Smooth muscle cell of the brain vasculature (primary cell): ENCODE measurements around the gene SYT5.
"Not testable (repeated sequence)": the region's sequence is repeated elsewhere in the genome, so short reads cannot be mapped to it uniquely, and the experiment has no call there.

Experiments used
- DNase-seq: peaks from one replicate; pipeline ENCODE4 v3.0.0-alpha.2; 2012; ENCODE audit warnings: low read depth, low spot score

SYT5 gene

GRCh38 chr19:55208880-55209692, 29.0 kb upstream of the SYT5 start, which contains the start of gene PTPRH:
Gene PTPRH, minus strand, starts transcription at chr19:55209501. Its CDS starts 68 bp downstream, at chr19:55209433.
- DNase-seq: no peak

GRCh38 chr19:55206664-55207500, 26.8 kb upstream of the SYT5 start:
- peak; percentile 57 for DNase-seq

GRCh38 chr19:55202199-55202598, 22.1 kb upstream of the SYT5 start:
- not testable (repeated sequence) for DNase-seq

- DNase-seq: no peak
Measured at GRCh38 chr19:55199620-55200204, 19.6 kb upstream of the SYT5 start.

GRCh38 chr19:55198651-55199050, 18.6 kb upstream of the SYT5 start:
- DNase-seq: no peak

GRCh38 chr19:55197528-55197927, 17.4 kb upstream of the SYT5 start:
- DNase-seq: no peak

GRCh38 chr19:55196803-55197202, 16.7 kb upstream of the SYT5 start:
- no peak for DNase-seq

GRCh38 chr19:55193481-55193880, 13.4 kb upstream of the SYT5 start:
- no peak for DNase-seq

- DNase-seq: peak; percentile 60
Measured at GRCh38 chr19:55189403-55189835, 9.3 kb upstream of the SYT5 start.

GRCh38 chr19:55188625-55189024, 8.5 kb upstream of the SYT5 start:
- DNase-seq: no peak

GRCh38 chr19:55186080-55186479, 6.0 kb upstream of the SYT5 start:
- no peak for DNase-seq

- DNase-seq: no peak
Measured at GRCh38 chr19:55181740-55182139, 1.7 kb upstream of the SYT5 start.

- DNase-seq: no peak
Measured at GRCh38 chr19:55178781-55179599, 1.1 kb downstream of the SYT5 start.

- DNase-seq: no peak
Measured at GRCh38 chr19:55176076-55176475, 4.0 kb downstream of the SYT5 start.

- DNase-seq: no peak
Measured at GRCh38 chr19:55175117-55175867, 4.8 kb downstream of the SYT5 start.

GRCh38 chr19:55174425-55175116, 5.5 kb downstream of the SYT5 start:
- DNase-seq: no peak

- DNase-seq: no peak
Measured at GRCh38 chr19:55173714-55174409, 6.2 kb downstream of the SYT5 start.

- DNase-seq: no peak
Measured at GRCh38 chr19:55173186-55173713, 6.8 kb downstream of the SYT5 start.

- no peak for DNase-seq
Measured at GRCh38 chr19:55172741-55173140, 7.3 kb downstream of the SYT5 start.
